Thyroid gland (tissue), 4 donors: ENCODE data around the gene PDE6C.

ENCODE experiments used
- POLR2A ChIP-seq, 2 donors: fragments of 450-650 bp; IDR thresholded peaks; one replicate each; pipeline ENCODE4 v1.6.1; 2017; ENCODE audit warnings: antibody characterized with exemption in 2 of 2, mild to moderate bottlenecking in 2 of 2, moderate library complexity in 1 of 2
- TF ChIP-seq, protein P1 (sequence below), 6 experiments: fragments of 200-600 bp in 3 of 6; fragments of 450-650 bp in 3 of 6; sonication (generic) in 3 of 6; IDR thresholded peaks; one replicate each; pipeline ENCODE4 v1.5.1; 2016 to 2019; ENCODE audit warnings: antibody characterized with exemption in 6 of 6, mild to moderate bottlenecking in 2 of 6, inconsistent platforms in 1 of 6, moderate library complexity in 1 of 6

DNA sequence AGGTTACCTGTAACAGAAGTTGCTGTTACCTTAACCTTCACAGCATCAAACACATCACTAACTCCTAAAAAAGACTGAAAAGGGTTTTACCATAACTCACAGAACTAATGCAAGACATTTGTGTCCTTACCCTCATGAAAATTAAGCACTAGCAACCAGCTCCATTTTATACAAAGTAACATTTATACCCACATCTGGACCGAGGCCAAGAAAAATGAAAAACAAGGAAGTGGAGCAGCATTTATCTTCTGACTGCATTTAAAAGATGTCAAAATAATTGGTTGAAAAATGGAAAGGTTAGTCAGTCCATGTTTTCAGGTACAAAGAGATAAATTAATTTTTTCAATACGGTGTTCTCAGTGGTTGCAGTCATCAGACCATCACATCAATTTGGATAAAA is 8.2 kb upstream of the PDE6C start:
- TF ChIP-seq POLR2A (IDR thresholded peaks at IDR 0.05) = no peak
- TF ChIP-seq, protein P1, sequence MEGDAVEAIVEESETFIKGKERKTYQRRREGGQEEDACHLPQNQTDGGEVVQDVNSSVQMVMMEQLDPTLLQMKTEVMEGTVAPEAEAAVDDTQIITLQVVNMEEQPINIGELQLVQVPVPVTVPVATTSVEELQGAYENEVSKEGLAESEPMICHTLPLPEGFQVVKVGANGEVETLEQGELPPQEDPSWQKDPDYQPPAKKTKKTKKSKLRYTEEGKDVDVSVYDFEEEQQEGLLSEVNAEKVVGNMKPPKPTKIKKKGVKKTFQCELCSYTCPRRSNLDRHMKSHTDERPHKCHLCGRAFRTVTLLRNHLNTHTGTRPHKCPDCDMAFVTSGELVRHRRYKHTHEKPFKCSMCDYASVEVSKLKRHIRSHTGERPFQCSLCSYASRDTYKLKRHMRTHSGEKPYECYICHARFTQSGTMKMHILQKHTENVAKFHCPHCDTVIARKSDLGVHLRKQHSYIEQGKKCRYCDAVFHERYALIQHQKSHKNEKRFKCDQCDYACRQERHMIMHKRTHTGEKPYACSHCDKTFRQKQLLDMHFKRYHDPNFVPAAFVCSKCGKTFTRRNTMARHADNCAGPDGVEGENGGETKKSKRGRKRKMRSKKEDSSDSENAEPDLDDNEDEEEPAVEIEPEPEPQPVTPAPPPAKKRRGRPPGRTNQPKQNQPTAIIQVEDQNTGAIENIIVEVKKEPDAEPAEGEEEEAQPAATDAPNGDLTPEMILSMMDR (IDR thresholded peaks at IDR 0.05) = no peak
